Measurements from ENCODE around the gene PRSS2.

DNA sequence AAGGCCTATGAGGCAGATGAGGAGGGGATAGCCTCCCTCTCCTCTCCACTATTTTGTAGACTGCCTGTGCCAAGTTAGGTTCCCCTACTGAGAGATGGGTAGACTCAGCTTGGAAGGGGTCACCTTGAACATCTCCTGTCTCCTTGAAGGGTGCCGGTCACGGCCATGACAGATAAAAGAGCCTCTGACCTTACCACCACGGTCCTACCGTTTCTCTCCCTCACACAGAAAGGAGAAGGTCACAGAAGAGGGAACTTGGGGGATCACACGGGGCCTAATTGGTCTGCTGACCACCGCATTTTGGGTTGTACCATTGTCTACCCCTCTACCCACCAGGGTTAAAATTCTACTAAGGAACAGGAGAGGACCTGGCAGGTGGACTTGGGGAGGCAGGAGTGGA, 17.0 kb downstream of the PRSS2 start:
- no peak for TF ChIP-seq POLR2A (IDR thresholded peaks at IDR 0.05)
- TF ChIP-seq, protein P1, sequence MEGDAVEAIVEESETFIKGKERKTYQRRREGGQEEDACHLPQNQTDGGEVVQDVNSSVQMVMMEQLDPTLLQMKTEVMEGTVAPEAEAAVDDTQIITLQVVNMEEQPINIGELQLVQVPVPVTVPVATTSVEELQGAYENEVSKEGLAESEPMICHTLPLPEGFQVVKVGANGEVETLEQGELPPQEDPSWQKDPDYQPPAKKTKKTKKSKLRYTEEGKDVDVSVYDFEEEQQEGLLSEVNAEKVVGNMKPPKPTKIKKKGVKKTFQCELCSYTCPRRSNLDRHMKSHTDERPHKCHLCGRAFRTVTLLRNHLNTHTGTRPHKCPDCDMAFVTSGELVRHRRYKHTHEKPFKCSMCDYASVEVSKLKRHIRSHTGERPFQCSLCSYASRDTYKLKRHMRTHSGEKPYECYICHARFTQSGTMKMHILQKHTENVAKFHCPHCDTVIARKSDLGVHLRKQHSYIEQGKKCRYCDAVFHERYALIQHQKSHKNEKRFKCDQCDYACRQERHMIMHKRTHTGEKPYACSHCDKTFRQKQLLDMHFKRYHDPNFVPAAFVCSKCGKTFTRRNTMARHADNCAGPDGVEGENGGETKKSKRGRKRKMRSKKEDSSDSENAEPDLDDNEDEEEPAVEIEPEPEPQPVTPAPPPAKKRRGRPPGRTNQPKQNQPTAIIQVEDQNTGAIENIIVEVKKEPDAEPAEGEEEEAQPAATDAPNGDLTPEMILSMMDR (IDR thresholded peaks at IDR 0.05) = no peak

Measured in gastroesophageal sphincter (tissue), 3 donors.